Right atrium auricular region (tissue), 2 donors: ENCODE data around the gene GPR137. TPM values are rescaled to one million over a fixed set of nuclear protein-coding genes. Genes with fewer than 3 reads are reported as not detected.
"Not testable (repeated sequence)": the region's sequence is repeated elsewhere in the genome, so short reads cannot be mapped to it uniquely, and the experiment has no call there.

Experiments used
- DNase-seq: peaks from one replicate; pipeline ENCODE4 v3.0.0-alpha.2; 2019; ENCODE audit warnings: low spot score
- H3K27ac ChIP-seq, 2 donors: fragments of 200-600 bp; sonication (generic); 1 replicate in 1 of 2; 2 replicates in 1 of 2; pipeline ENCODE4 v1.5.1; 2016 to 2019
- H3K27me3 ChIP-seq, 2 donors: fragments of 200-600 bp; sonication (generic); one replicate each; pipeline versions ENCODE4 v1.5.1 to v1.6.0; 2017 to 2019
- H3K36me3 ChIP-seq: fragments of 200-600 bp; sonication (generic); one replicate; pipeline ENCODE4 v1.5.1; 2016
- H3K4me1 ChIP-seq, 2 donors: fragments of 200-600 bp; sonication (generic); one replicate each; pipeline versions ENCODE4 v1.5.1 to v1.6.0; 2017 to 2019
- H3K4me3 ChIP-seq, 2 donors: fragments of 200-600 bp; sonication (generic); 1 replicate in 1 of 2; 2 replicates in 1 of 2; pipeline ENCODE4 v1.5.1; 2017 to 2019; ENCODE audit warnings: mild to moderate bottlenecking in 1 of 2, moderate library complexity in 1 of 2
- H3K9me3 ChIP-seq, 2 donors: fragments of 200-600 bp; sonication (generic); one replicate each; pipeline ENCODE4 v1.5.1; 2019
- total RNA-seq, 2 donors: library from RNA; depleted of rRNA; stranded (reverse); fragments of >200 nt; gene quantifications; one replicate each; pipeline ENCODE4 v1.1.0, GENCODE V29; 2016
- TF ChIP-seq, protein P1 (sequence below), 2 donors: fragments of 200-600 bp; sonication (generic); IDR thresholded peaks; one replicate each; pipeline ENCODE4 v1.5.1; 2019; ENCODE audit warnings: antibody characterized with exemption in 2 of 2

Gene GPR137
- total RNA-seq, 2 donors from 2014 or later: 22.1 to 23.5 TPM

DNA sequence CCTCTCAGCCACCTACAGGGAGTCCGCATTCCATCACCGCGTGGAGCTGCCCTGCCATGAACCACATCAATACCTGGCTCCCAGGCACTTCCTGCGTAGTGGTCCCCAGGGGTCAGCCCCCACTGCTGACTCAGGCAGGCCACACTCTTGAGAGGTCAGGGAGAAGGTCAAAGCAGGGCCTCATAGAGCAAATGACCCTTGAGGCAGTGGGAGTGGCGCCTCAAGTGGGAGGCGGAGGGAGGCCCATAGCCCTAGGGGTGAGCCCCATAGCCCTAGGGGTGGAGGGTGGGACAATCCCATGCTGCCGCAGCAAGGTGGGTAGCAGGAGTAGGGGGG, 37.2 kb downstream of the GPR137 start:
- no peaks in the 10 kb centered on the region for H3K9me3 ChIP-seq
- H3K4me1 ChIP-seq: peaks cover 0 to 13% of the 10 kb centered on the region in 2 donors
- no peak for DNase-seq

DNA sequence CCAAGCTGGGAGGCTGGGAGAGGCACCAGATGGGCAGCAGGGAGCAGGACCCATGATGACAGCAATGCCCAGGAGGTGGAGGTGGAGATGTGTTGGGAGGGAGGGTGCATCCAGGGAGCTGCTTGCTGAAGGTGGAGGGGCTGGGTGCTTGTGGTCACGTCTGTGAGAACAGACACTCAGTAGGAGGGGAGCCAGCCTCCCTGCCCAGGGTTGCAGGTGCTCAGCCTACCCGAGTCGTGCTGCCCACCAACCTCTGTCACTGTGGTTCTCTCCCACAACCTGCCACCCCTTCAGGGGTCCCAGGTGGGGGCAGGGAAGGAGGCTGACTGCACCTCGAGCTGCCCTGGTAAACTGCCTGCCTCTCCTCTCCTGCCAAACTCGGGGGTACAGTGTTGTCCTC, 37.7 kb downstream of the GPR137 start:
- peaks cover 0 to 13% of the 10 kb centered on the region in 2 donors for H3K4me1 ChIP-seq
- H3K9me3 ChIP-seq: no peaks in the 10 kb centered on the region
- no peaks in the 10 kb centered on the region for H3K27me3 ChIP-seq
- TF ChIP-seq, protein P1, sequence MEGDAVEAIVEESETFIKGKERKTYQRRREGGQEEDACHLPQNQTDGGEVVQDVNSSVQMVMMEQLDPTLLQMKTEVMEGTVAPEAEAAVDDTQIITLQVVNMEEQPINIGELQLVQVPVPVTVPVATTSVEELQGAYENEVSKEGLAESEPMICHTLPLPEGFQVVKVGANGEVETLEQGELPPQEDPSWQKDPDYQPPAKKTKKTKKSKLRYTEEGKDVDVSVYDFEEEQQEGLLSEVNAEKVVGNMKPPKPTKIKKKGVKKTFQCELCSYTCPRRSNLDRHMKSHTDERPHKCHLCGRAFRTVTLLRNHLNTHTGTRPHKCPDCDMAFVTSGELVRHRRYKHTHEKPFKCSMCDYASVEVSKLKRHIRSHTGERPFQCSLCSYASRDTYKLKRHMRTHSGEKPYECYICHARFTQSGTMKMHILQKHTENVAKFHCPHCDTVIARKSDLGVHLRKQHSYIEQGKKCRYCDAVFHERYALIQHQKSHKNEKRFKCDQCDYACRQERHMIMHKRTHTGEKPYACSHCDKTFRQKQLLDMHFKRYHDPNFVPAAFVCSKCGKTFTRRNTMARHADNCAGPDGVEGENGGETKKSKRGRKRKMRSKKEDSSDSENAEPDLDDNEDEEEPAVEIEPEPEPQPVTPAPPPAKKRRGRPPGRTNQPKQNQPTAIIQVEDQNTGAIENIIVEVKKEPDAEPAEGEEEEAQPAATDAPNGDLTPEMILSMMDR (IDR thresholded peaks at IDR 0.05): no peak
- no peak overlapping the region for H3K4me3 ChIP-seq
- H3K27ac ChIP-seq: no peak overlapping the region
- no peak for DNase-seq
- peaks cover 11% of the 10 kb centered on the region for H3K36me3 ChIP-seq

More for the DNA sequence above, 37.2 kb downstream of the GPR137 start:
- H3K4me3 ChIP-seq: no peak overlapping the region
- H3K27ac ChIP-seq: no peak overlapping the region
- no peaks in the 10 kb centered on the region for H3K27me3 ChIP-seq
- TF ChIP-seq, protein P1 (IDR thresholded peaks at IDR 0.05): no peak
- H3K36me3 ChIP-seq: peaks cover 11% of the 10 kb centered on the region

GRCh38 chr11:64323984-64324383, 38.3 kb downstream of the GPR137 start:
- H3K4me1 ChIP-seq, H3K27me3 ChIP-seq, H3K27ac ChIP-seq, DNase-seq, H3K4me3 ChIP-seq, H3K9me3 ChIP-seq: not testable (repeated sequence)
- H3K36me3 ChIP-seq: peaks cover 11% of the 10 kb centered on the region

- Histone ChIP-seq H3K27me3 (no peaks in the 10 kb centered on the region), H3K9me3 (no peaks in the 10 kb centered on the region), H3K36me3 (peaks cover 11% of the 10 kb centered on the region), H3K27ac (no peak overlapping the region), H3K4me1 (peaks cover 0 to 11% of the 10 kb centered on the region in 2 donors), H3K4me3 (no peak overlapping the region)
- TF ChIP-seq, protein P1 (IDR thresholded peaks at IDR 0.05): no peak
- no peak for DNase-seq
Observed at GRCh38 chr11:64324692-64325469, 39.2 kb downstream of the GPR137 start.

GRCh38 chr11:64327375-64327774, 41.7 kb downstream of the GPR137 start:
- H3K36me3 ChIP-seq: peaks cover 1% of the 10 kb centered on the region
- no peaks in the 10 kb centered on the region for H3K27me3 ChIP-seq
- TF ChIP-seq, protein P1 (IDR thresholded peaks at IDR 0.05): no peak
- H3K27ac ChIP-seq: no peak overlapping the region
- H3K4me3 ChIP-seq: no peak overlapping the region
- peaks cover 0 to 27% of the 10 kb centered on the region in 2 donors for H3K4me1 ChIP-seq
- no peaks in the 10 kb centered on the region for H3K9me3 ChIP-seq
- DNase-seq: no peak

- H3K9me3 ChIP-seq: no peaks in the 10 kb centered on the region
- no peaks in the 10 kb centered on the region for H3K27me3 ChIP-seq
- no peaks in the 10 kb centered on the region for H3K36me3 ChIP-seq
- no peak overlapping the region for H3K4me3 ChIP-seq
- H3K4me1 ChIP-seq: peaks cover 0 to 29% of the 10 kb centered on the region in 2 donors
- DNase-seq: no peak
- no peak overlapping the region for H3K27ac ChIP-seq
- TF ChIP-seq, protein P1 (IDR thresholded peaks at IDR 0.05): no peak
Observed at GRCh38 chr11:64327993-64328392, 42.3 kb downstream of the GPR137 start.
